IPS DF 19.7 (cell line): Measurements from ENCODE around the gene PMP22.

Experiments
- DNase-seq: peaks from one replicate; pipeline ENCODE4 v3.0.0-alpha.2; 2013; ENCODE audit warnings: low read depth, low spot score

PMP22 gene

DNA sequence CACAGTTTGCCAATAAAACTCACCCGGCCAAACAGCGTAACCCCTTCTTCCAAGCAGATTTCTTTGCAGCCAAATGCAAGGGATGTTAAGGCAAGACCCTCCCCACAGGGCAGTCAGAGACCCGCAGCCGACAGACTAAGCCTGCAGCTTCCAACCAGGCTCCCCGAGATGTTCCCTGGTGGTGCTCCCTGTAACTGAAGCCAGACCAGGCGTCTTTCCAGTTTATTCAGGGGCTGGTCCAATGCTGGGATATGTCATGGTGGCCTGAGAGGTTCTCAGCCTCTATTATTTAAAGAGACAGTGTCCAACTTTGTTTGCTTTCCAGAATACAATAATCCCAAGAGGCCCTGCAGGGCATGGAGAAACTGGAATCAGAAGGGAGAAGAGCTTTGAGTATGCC, at the start of gene PMP22:
Gene PMP22 (minus strand): TSS at position 196 of the 400 bp plus-strand sequence. CDS start 4,599 bp downstream, outside the sequence.
- no peak for DNase-seq

DNA sequence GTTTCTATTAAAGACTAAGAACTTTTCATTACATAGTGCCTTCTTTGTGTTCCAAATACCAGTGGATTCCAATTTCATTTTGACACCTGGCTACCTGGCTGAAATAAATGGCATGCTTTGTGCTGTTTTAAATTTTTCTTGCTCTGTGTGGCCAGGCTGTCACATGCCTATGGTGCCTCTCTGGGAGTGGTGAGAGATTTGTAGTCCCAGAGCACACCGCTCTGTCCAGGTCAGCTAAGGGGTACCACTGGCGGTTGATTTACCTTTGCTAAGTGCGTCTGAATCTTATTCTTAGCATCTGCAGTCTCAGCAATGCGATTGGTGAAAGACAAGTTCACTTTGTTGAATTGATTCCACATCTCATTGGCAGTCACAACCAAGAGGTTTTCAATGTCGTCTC, 46.9 kb upstream of the PMP22 start:
- DNase-seq, result no peak

DNA sequence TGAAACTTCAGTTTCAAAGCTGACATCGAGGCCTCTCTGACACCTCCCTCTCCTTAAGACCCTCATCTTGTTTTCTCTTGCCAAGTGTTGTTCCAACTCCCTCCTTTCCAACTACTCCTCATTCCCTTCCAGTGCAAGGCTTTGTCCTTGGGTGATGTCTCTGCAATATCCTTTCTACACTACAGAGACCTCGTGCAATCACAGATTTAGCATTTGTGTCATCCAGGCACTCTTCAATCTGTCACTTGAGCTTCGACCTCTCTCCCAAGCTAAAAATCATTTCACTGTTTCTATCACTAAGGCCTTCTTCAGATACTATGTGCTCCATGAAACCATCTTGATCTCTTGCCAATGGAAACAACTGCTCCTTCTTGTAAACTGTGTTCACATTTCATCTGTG, 44.7 kb upstream of the PMP22 start:
- DNase-seq, result no peak

DNA sequence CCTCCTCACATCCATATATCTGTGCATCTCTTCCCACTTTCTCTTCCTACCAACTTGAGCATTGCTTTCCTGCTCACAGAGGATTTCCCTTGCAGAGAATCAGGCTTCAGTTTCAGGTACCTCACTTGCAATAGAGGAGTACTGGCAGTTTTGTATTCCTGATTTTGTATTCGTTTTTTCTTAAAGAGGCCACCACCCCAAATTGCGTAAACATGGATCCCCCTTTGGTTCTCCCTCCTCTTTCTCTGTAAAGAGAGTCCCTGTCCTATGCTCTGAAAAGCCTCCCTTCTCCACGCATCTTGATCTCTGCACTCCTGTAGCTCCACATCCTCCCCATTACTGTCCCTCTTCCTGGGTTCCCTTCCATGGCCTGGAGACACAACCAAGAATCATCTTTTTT, 44.1 kb upstream of the PMP22 start:
- DNase-seq, result no peak

DNA sequence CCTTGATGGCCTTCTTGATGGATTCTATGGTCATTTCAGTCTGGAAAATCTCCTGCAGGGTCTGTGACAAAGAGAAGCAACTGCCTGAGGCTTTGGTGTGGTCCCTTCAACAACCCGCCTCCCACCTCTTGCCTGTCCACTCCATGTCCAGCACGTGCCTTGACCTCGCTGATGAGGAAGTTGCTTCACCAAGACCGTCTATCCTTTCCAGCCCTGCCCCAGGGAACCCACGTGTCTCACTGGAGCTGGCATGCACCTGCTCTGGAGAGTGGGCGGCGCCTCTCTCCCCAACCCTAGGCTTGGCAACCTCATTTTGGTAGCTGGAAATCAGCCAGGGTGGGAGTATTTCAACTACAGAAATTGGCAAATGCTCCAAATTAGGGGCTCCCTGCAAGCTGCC, 43.6 kb upstream of the PMP22 start:
- no peak for DNase-seq

DNA sequence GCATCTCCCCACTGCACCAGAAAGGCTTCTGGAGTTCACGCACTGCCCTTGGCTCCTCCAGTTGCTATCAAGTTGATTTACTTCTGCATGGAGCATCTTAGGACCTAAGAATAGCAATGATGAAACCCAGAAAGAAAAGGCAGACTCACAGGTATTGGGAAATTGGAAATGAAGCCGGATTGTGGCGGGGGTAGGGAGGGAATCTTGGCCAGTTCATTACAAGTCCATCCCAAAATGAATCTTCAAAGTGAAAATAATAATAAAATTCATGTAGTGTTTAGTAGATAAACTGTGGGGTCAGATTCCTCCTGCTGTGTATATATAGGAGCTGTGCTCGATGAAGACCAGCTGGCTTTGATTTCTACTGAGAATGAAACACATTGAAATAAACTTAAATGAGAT, 42.6 kb upstream of the PMP22 start:
- no peak for DNase-seq

DNA sequence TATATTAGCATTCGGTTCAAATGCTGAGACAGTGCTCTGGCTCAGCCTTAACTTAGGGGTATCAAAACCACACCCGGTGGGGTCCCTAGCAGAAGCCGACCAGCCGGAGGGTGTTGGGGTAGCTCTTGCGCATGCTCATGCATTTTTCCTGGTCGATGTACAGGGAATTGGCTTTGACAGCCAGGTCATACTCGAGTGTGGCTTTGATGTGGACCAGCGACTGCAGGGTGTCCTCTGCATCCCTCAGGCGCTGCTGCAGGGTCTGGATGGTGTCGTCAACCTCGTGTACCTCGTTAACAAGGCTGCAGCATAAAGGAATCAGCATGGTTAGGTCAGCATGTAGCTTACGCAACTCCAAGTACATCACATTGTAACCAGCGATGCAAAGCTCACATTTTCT, 38.7 kb upstream of the PMP22 start:
- no peak for DNase-seq

DNA sequence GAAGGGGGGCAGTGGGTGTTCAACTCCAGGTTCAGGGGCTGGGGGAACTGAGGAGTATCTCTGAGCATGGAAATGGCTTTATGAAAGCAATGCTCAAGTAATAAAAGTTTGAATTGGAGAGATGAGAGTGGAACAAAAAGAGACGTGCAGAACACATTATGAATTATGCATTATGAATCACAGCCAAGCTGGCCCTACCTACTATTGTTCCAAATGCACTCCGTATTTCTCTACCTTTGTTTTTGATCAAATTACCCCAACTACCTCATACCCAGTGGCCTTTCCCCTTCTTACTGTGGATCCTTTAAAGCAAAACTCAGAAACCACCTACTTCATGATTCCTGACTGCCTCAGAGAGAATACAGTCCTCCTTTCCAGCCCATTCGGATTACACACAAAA, 38.1 kb upstream of the PMP22 start:
- DNase-seq, result no peak

DNA sequence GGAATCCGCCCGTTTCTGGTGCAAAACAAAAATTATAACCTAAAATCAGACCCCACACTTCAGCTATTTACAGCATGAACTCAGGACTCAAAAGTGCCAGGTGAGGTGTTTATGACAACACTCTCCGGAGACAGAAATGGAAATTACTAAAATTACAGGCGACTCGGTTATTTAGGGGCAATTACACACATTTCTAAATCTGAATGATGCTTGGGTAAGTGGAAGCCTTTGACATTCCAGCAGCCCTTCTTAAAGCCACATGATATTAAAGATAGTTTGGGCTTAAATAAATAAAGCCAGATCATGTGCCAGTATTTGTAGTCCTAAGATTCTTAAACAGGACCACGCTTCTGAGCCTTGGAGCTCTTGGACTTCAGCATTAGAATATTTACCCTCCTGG, 36.7 kb upstream of the PMP22 start:
- DNase-seq, result no peak

DNA sequence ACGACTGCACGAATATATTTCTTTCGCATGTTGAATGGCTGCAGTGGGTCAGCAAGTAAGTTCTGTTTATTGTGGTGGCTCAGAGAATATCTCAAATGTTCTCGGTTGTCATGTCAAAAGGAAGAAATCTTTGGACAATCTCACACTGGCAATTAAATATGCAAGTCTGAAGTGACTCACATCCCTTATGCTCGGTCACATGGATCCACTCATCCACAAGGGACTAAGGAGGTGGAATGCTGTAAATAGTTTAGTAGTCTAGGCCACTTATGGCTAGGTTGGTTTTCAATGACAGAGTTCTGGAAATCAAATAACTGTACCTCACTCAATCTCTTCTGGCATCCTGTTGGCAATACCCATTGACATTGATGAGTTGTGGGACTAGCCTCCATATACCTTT, 33.0 kb upstream of the PMP22 start:
- DNase-seq, result no peak

DNA sequence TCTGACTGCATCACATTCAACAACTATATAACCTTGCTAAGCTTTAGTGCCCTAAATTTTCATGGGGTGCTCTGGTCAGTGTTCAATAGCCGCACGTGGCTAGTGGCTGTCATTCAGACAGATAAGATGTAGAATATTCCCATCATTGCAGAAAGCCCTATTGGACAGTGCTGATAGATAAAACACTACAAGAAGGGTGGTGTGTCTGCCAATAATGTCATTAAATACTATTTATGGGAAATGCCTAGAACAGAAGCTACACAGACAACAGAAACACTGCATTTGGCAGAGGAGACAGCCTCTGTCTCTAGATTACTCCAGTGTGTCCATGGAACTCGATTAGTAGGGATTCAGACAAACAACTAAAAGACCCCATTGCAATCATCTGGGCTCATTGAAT, 28.4 kb upstream of the PMP22 start:
- DNase-seq, result no peak

DNA sequence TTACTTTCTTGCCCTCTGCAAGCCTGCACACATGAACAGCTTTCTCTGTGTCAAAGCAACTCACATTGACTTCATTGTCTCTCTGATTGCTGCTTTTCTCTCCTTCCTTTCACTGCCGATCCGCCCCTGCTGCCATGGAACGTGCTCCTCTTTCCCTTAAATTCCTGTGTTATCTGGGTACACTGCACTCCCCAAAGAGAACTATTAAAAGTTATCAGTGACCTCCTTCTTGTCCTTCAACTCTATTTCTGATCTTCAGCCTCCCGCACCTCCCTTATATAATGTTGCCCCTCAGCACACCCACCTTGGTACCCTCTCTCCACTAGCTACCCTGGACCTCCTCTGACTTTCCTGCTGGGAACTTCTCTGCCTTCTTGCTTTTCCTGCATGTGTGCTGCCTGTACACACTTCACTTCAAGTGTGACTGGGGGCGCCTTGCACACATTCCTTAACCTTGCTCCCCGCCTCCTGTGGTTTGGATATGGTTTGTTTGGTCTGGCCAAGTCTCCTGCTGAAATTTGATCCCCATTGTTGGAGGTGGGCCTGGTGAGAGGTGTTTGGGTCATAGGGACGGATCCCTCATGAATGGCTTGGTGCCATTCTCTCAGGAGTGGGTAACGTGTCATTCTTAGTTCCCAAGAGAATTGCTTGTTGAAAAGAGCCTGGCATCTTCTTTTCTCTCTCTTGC, 26.7 kb upstream of the PMP22 start:
- no peak for DNase-seq

DNA sequence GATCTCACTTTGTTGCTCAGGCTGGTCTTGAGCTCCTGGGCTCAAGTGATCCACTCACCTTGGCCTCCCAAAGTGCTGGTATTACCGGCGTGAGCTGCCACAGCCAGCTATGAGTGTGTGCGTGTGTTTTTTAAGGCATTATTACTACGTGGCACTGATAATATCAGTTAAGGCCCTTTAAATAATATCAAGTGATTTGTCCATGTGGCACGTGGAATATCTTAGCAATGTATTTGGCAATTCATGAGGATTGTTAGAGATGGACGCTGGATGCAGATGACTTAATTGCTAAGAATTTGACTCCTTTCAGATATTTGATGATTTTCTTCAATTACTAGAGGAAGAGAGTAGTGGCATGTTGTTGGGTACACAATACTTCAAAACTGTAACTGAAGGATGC, 25.5 kb upstream of the PMP22 start:
- DNase-seq, result no peak

DNA sequence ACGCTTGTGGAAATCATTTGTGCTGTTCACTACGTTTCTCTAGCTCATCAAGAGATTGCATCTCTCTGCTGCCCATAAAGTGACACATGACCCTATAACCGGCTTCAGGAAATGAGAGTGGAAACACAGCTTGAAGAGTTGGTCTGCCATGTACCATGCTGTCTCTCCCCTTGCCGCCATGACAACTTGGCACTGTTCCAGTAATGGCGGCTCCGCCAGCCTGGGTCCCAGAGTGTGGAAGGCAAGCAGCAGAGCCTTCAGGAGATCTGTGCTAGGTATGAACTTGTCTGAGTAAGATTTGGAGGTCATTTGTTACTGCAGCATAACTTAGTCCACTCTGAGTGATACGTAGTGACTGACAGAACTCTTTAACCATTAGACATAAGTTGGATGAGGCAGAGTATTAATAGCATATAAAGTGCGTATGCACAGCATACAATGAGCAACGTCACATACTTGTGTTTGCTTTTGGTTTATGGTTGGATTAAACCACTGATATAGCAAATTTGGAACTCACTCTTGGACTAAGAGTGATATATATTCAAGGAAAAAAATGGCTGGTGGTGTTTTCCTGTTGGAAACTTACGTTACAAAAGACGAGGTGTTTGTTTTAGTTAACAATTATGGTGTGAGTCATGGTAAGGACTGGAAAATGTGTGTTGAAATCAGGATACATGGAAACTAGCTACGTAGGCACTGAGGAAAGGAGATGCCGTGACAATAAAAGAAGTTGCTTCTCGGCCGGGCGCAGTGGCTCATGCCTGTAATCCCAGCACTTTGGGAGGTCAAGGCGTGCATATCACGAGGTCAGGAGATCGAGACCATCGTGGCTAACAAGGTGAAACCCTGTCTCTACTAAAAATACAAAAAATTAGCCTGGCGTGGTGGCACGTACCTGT, 24.4 kb upstream of the PMP22 start:
- DNase-seq, result no peak

DNA sequence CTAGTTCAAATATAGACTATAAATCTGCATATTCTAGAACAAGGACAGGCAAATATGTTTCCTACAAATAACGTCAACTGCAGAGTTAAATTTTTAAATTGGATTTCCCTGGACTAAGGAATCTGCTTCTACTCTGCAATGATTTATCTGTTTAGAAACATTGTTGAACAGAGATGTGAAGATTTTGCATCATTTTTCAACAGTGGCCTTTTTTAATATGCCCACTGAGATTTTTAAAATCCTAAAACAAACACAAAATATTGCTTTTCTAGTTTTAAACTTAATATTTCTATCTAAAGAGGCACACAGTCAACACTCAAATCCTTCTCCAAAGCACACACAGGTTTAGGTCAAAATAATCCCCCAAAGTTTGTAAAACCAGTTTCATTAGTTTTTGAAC, 23.7 kb upstream of the PMP22 start:
- DNase-seq, result no peak

DNA sequence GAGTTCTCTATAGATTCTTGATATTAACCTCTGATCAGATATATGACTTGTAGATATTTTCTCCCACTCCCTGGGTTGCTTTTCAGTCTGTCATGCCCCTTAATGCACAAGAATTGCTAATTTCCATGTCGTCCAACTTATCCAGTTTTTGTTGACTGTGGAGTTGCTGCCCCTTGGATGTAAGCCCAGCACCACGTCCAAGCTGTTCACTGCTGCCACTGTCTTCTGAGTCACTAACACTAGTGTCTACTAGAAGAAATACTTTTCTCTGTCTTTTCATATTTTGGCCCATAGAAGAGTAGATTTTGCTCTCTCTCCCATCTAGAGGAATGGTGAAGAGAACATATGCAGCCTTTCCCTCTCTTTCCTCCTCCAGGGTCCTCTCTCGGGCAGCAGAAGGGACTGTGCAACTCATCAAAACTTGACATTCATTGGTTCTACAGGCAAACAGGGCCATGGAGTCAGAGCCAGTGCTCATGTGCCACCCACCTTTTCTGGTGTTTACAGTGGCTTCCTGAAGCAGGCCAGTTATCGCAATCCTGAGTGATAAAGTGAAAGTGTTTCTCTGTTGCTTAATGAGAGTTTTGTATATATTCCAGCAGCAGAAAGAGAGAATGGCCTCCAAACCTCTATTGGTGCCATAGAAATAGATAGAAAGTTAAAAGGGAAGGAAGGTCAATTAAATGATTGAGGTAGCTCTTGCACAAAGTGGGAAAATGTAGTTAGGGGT, 22.6 kb upstream of the PMP22 start:
- DNase-seq, result no peak

DNA sequence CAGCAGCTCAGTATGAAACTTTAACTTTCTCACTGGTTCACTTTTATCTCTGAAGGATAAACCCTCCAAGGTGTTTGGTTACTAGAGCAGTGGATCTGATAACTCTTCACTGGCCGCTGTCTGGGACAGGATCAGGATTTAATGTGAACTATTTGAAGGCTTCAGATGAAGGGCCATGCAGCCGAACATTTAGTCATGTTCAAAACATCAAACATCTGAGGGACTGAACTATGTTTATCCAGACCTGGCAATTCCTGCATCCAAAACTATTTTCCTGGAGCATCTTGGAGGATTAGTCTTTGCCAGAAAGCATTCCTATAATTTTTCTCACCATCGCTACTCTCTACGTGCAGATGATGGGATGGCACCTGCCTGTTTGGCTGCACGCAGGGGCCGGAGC, 20.3 kb upstream of the PMP22 start:
- DNase-seq, result no peak

DNA sequence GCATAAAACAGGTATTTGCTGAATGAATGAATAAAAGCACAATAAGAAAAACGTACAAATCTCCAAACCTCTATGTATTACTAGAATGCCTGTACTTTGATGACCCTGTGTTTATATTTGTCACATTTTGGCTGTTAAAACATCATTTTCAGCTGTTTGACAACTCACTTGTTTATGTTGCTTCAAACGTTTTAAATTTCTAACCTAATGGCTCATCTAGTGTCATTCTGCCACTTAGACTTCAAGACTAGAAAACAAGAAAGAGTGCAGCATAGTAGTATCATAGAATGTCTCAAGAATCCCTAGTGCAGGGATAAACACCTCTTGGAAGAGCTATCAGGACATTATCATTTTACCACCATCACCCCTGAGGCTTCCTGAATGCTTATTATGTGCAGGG, 19.4 kb upstream of the PMP22 start:
- DNase-seq, result no peak

DNA sequence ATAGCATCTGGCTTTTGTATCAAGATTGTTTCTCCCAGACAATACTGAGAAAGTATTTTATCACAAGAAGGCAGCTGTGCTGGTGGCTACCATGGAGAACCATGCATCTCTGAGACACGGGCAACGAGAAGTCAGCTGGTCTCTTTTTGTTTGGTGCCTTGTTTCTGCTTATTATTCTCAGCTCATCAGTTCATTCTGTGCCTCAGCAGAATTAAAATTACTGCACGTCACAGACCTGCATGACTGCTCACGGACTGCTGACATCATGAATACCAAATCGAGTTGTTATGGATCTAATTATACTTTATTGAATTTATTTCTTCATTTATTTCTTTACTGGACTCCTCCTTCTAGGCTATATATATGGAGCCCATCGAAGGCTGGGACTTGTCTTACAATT, 19.0 kb upstream of the PMP22 start:
- DNase-seq, result no peak

DNA sequence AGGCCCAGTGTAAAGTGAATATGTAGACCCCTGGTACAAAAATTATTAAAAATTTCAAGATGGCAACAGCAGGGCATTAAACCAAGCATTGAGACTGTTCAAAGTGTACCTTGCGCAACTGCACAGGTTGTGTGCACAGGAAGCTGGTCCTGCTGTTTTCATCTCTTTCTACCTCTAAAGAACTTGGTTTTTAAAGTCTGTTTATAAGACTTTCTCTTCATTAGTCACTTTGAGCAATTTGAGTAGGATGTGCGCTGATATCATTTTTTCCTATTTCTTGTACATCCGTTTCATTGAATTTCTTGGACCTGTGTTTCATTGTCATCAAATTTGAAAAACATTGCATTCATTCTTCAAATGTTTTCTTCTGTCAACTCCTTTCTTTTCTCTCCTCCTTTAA, 16.8 kb upstream of the PMP22 start:
- DNase-seq, result no peak

DNA sequence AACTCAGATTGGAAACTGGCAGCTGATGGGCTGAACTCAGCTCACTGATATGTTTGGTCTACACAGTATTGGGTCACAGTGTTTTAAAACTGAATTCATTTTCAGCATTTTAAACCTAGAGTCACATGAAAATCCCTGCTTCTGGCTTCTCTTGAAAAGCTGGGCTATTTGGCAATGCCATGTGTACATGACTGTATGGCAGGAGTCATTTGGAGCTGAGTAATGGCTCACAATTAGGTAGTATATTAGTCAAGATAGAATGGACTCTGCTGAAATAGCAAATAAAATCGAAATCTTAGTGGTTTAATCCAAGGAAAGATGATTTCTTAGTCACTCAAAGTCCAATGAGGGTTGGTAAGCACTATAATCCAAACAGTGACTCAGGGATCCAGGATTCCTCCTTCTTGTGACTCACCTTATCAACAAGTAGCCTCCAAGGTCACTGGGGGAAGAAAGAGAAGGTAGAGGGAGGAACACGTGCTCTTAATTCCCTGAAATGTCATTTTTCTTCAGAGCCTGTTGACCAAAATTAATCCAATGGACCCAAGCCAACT, 13.9 kb upstream of the PMP22 start:
- DNase-seq, result no peak

DNA sequence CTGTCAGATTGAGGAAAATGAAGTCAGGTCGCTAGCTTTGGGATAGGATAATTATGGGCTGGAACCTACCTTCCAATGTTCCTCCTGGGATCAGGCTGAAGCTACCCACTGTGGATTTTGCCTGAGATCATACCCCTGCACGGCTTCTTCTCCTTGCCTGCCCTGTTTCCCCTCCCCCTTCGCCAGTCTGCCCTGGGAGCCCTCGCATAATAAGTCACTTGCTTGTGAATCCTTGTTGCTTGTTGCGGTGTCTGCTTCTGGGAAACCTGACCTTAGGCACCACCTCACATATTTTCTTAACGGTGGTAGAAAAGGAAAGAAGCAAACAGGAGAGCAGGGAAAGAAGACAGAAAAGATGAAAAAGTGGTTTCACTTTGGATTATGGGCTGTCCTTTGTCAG, 13.3 kb upstream of the PMP22 start:
- DNase-seq, result no peak
